PC-9 (cell line): ENCODE data around the gene LELP1. TPM values are rescaled to one million over a fixed set of nuclear protein-coding genes. Genes with fewer than 3 reads are reported as not detected.

ENCODE experiments used
- BruUV-seq: library from RNA; stranded (reverse); fragments of 400-500 nt; replicated peaks from 2 replicates; lab custom pipeline; 2021; lab: Mats Ljungman, UMichigan
- CTCF ChIA-PET: fragments of 300-600 bp; sonication (Branson Sonifier 250); formaldehyde crosslinking; loops from one replicate; lab custom pipeline; 2022; ENCODE audit warnings: antibody characterized with exemption; lab: Charles Lee
- POLR2A ChIA-PET: fragments of 300-600 bp; sonication (Branson Sonifier 250); formaldehyde crosslinking; loops from one replicate; lab custom pipeline; 2022; ENCODE audit warnings: antibody characterized with exemption; ENCODE audit not compliant: unreplicated experiment; lab: Charles Lee
- DNase-seq, 2 experiments: peaks; one replicate each; pipeline versions ENCODE4 v3.0.0 to v3.0.0-alpha.2; 2015 to 2022; ENCODE audit warnings: mixed read lengths in 1 of 2
- H2AFZ ChIP-seq: fragments of 200-600 bp; sonication (generic); 2 replicates; pipeline ENCODE4 v1.8.1; 2017; ENCODE audit warnings: antibody characterized with exemption
- H3F3A ChIP-seq: fragments of 200-600 bp; sonication (generic); 2 replicates; pipeline ENCODE4 v1.8.1; 2017; ENCODE audit warnings: antibody characterized with exemption, mild to moderate bottlenecking, low read depth; ENCODE audit not compliant: insufficient read depth
- H3K27ac ChIP-seq: fragments of 200-600 bp; sonication (generic); 2 replicates; pipeline ENCODE4 v1.6.1; 2016; ENCODE audit warnings: mixed run types
- H3K27me3 ChIP-seq: fragments of 200-600 bp; sonication (generic); 2 replicates; pipeline ENCODE4 v1.6.1; 2016; ENCODE audit warnings: low read depth, mixed run types; ENCODE audit not compliant: insufficient read depth
- H3K36me3 ChIP-seq: fragments of 200-600 bp; sonication (generic); 2 replicates; pipeline ENCODE4 v1.6.1; 2016; ENCODE audit warnings: low read depth, mixed run types
- H3K4me1 ChIP-seq: fragments of 200-600 bp; sonication (generic); replicated peaks from 2 replicates; pipeline ENCODE4 v1.6.1; 2016; ENCODE audit warnings: mixed run types; ENCODE audit not compliant: insufficient read depth
- H3K4me2 ChIP-seq: fragments of 200-600 bp; sonication (generic); 2 replicates; pipeline ENCODE4 v1.6.1; 2017; ENCODE audit warnings: mixed run types
- H3K4me3 ChIP-seq: fragments of 200-600 bp; sonication (generic); 2 replicates; pipeline ENCODE4 v1.6.1; 2016; ENCODE audit warnings: mixed run types
- H3K79me2 ChIP-seq: fragments of 200-600 bp; sonication (generic); 2 replicates; pipeline ENCODE4 v1.6.1; 2017; ENCODE audit warnings: low read depth, mixed run types
- H3K9me2 ChIP-seq: fragments of 200-600 bp; sonication (generic); 2 replicates; pipeline ENCODE4 v1.8.1; 2017; ENCODE audit warnings: mild to moderate bottlenecking; ENCODE audit not compliant: insufficient read depth
- H3K9me3 ChIP-seq: fragments of 200-600 bp; sonication (generic); 2 replicates; pipeline ENCODE4 v1.8.1; 2016; ENCODE audit warnings: low read depth; ENCODE audit not compliant: insufficient read depth
- H4K20me1 ChIP-seq: fragments of 200-600 bp; sonication (generic); 2 replicates; pipeline ENCODE4 v1.8.1; 2017; ENCODE audit not compliant: insufficient read depth
- CTCF ChIP-seq: fragments of 200-600 bp; sonication (generic); conservative IDR thresholded peaks from 2 replicates; pipeline ENCODE4 v1.6.1; 2017; ENCODE audit warnings: mixed run types, antibody characterized with exemption, mild to moderate bottlenecking, moderate library complexity
- EZH2 ChIP-seq: fragments of 200-600 bp; sonication (generic); IDR thresholded peaks from 2 replicates; pipeline ENCODE4 v1.8.0; 2017; ENCODE audit warnings: antibody characterized with exemption, low read depth
- intact Hi-C: fragments of 100-400 bp; cut with micrococcal nuclease; formaldehyde crosslinking; loops from one replicate; pipeline ENCODE4 v1.10.0; 2022; ENCODE audit not compliant: unreplicated experiment
- total RNA-seq: library from RNA; stranded (reverse); gene quantifications from 2 replicates; pipeline ENCODE4 v1.2.3, GENCODE V29; 2021

LELP1 gene
- total RNA-seq, 1 experiment from 2014 or later: not detected

GRCh38 chr1:153190373-153190772 is 12.9 kb upstream of the LELP1 start:
- no peaks in the 10 kb centered on the region for H3F3A ChIP-seq
- intact Hi-C loops: loop anchor here (5.0 kb wide), 1 partner anchor 273 kb away; no protein-coding TSS in a partner anchor
- ChIA-PET CTCF (no interaction called here), POLR2A (no interaction called here)
- no peak overlapping the region for H2AFZ ChIP-seq
- no peaks in the 10 kb centered on the region; the same call in 1 of the 2 replicates for H3K27me3 ChIP-seq
- H3K9me2 ChIP-seq: no peaks in the 10 kb centered on the region
- no peak overlapping the region for H3K4me3 ChIP-seq
- H3K27ac ChIP-seq: no peak overlapping the region
- H3K9me3 ChIP-seq: no peaks in the 10 kb centered on the region
- H4K20me1 ChIP-seq: no peaks in the 10 kb centered on the region
- DNase-seq: no peak
- no peaks in the 10 kb centered on the region for H3K36me3 ChIP-seq
- no TSS peak for BruUV-seq
- no peaks in the 10 kb centered on the region for H3K4me1 ChIP-seq
- no peaks in the 10 kb centered on the region for H3K79me2 ChIP-seq
- TF ChIP-seq CTCF (peak; percentile 76), EZH2 (no peak)
- H3K4me2 ChIP-seq: no peak overlapping the region

GRCh38 chr1:153192697-153193096 is 10.5 kb upstream of the LELP1 start:
- no peak overlapping the region for H3K4me3 ChIP-seq
- H3F3A ChIP-seq: no peaks in the 10 kb centered on the region
- no TSS peak for BruUV-seq
- H3K36me3 ChIP-seq: no peaks in the 10 kb centered on the region
- TF ChIP-seq CTCF (peak; percentile 84), EZH2 (no peak)
- no peaks in the 10 kb centered on the region for H3K79me2 ChIP-seq
- DNase-seq: peak in 1 of 2 experiments; percentile 24
- intact Hi-C loops: loop anchor here (1.0 to 5.0 kb wide), 3 partner anchors 160 to 323 kb away; no protein-coding TSS in a partner anchor
- H3K9me2 ChIP-seq: 0 out of 2 replicates have a peak, but pooled peaks cover 3% of the 10 kb centered on the region
- no peak overlapping the region for H3K4me2 ChIP-seq
- POLR2A ChIA-PET: no interaction called here
- H3K4me1 ChIP-seq: no peaks in the 10 kb centered on the region
- CTCF ChIA-PET: interaction anchor here (0.5 to 1.8 kb wide), 7 partner anchors 267 to 446 kb away, joined by 3 to 7 read pairs (median 4); partner anchors contain the start of gene IVL
- H4K20me1 ChIP-seq: no peaks in the 10 kb centered on the region
- no peaks in the 10 kb centered on the region for H3K9me3 ChIP-seq
- no peak overlapping the region for H2AFZ ChIP-seq
- H3K27me3 ChIP-seq: peaks cover 15% of the 10 kb centered on the region; the same call in 1 of the 2 replicates
- H3K27ac ChIP-seq: no peak overlapping the region

GRCh38 chr1:153194331-153195050 is 8.7 kb upstream of the LELP1 start:
- Histone ChIP-seq H3K79me2 (no peaks in the 10 kb centered on the region), H3F3A (no peaks in the 10 kb centered on the region), H2AFZ (no peak overlapping the region), H4K20me1 (no peaks in the 10 kb centered on the region), H3K4me3 (no peak overlapping the region), H3K27ac (no peak overlapping the region), H3K36me3 (no peaks in the 10 kb centered on the region), H3K9me2 (0 out of 2 replicates have a peak, but pooled peaks cover 3% of the 10 kb centered on the region), H3K4me2 (no peak overlapping the region), H3K27me3 (peaks cover 31% of the 10 kb centered on the region), H3K9me3 (no peaks in the 10 kb centered on the region), H3K4me1 (no peaks in the 10 kb centered on the region)
- ChIA-PET POLR2A (no interaction called here), CTCF (no interaction called here)
- no peak for DNase-seq
- no TSS peak for BruUV-seq
- TF ChIP-seq CTCF (no peak), EZH2 (no peak)
- intact Hi-C loops: loop anchor here (5.0 kb wide), 1 partner anchor 277 kb away; no protein-coding TSS in a partner anchor
